ENCODE data around the gene SLC35B2.

Gene SLC35B2

GRCh38 chr6:44232676-44233566, 24.4 kb downstream of the SLC35B2 start:
- no peak for DNase-seq

GRCh38 chr6:44231426-44231825, 25.9 kb downstream of the SLC35B2 start:
- DNase-seq: peak; percentile 52

- no peak for DNase-seq
These were observed 27.2 kb downstream of the SLC35B2 start for GRCh38 chr6:44230034-44230675.

- DNase-seq: no peak
These were observed 27.8 kb downstream of the SLC35B2 start for GRCh38 chr6:44229376-44230033.

GRCh38 chr6:44228836-44229235, 28.5 kb downstream of the SLC35B2 start:
- DNase-seq: no peak

- DNase-seq: no peak
These were observed 28.9 kb downstream of the SLC35B2 start for GRCh38 chr6:44228433-44228832.

- no peak for DNase-seq
These were observed 29.3 kb downstream of the SLC35B2 start for GRCh38 chr6:44228031-44228430.

- no peak for DNase-seq
These were observed 30.1 kb downstream of the SLC35B2 start for GRCh38 chr6:44227148-44227793.

- no peak for DNase-seq
These were observed 30.8 kb downstream of the SLC35B2 start for GRCh38 chr6:44226368-44227147.

GRCh38 chr6:44225579-44226325, 31.6 kb downstream of the SLC35B2 start:
- no peak for DNase-seq

- no peak for DNase-seq
These were observed 32.4 kb downstream of the SLC35B2 start for GRCh38 chr6:44224965-44225305.

- no peak for DNase-seq
These were observed 33.0 kb downstream of the SLC35B2 start for GRCh38 chr6:44224029-44224964.

- DNase-seq: peak; percentile 62
These were observed 33.9 kb downstream of the SLC35B2 start, which contains the start of gene SLC29A1 for GRCh38 chr6:44223319-44224028. TSS of gene SLC29A1 (plus strand) at chr6:44223595. CDS start at chr6:44227314, 3,719 bp downstream.

- DNase-seq: no peak
These were observed 34.6 kb downstream of the SLC35B2 start for GRCh38 chr6:44222486-44223318.

GRCh38 chr6:44221961-44222335, 35.4 kb downstream of the SLC35B2 start:
- no peak for DNase-seq

GRCh38 chr6:44221291-44221960, 35.9 kb downstream of the SLC35B2 start:
- peak; percentile 71 for DNase-seq

- DNase-seq: no peak
These were observed 36.4 kb downstream of the SLC35B2 start for GRCh38 chr6:44220913-44221290.

Measured in MV-4-11 (cell line).